ENCODE measurements around the gene GET4. TPM values are rescaled to one million over a fixed set of nuclear protein-coding genes. Genes with fewer than 3 reads are reported as not detected.

The GET4 gene
- total RNA-seq, 2 experiments from 2014 or later = 84.4 to 96.4 TPM

DNA sequence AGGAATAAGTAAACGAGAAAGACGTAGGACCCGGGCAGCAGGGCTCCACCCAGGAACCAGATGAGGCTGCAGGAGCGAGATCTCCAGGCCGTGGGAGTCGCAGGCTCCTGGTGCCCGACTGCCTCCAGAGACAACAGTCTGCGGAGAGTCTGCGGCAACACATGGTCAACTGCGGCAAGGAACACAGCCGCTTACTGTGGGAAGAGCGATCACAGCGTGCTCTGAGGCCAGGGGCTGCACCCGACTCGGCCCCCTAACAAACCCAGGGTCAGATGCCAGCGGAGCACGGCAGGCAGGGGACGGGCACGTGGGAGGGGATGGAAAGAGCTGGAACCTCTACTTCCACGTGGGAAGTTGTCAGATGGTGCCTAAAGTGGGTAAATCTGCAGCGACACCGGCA, 26.6 kb downstream of the GET4 start:
- Histone ChIP-seq H3K9me3 (ENCODE audit: control insufficient read depth in 1 of 2, insufficient read depth in 1 of 2, low read length in 2 of 2) (no peaks in the 10 kb centered on the region), H3K27me3 (ENCODE audit: control insufficient read depth in 1 of 2, insufficient read depth in 2 of 2, low read length in 2 of 2) (no peaks in the 10 kb centered on the region), H3K4me1 (ENCODE audit: insufficient read depth, low read length) (peaks cover 10% of the 10 kb centered on the region), H3K27ac (ENCODE audit: low read depth in 1 of 2, low read length in 2 of 2) (no peak overlapping the region), H3K4me3 (ENCODE audit: low read length) (no peak overlapping the region), H3K36me3 (ENCODE audit: insufficient read depth, low read length) (peaks cover 6% of the 10 kb centered on the region)
- H3K4me1 Mint-ChIP-seq (ENCODE audit: low read depth) = no peaks in the 10 kb centered on the region
- H3K27ac Mint-ChIP-seq = no peak overlapping the region
- ChIA-PET CTCF (no interaction called here), POLR2A (no interaction called here)
- intact Hi-C loops (cut with DNase I, micrococcal nuclease) = no loop called here
- peaks cover 9% of the 10 kb centered on the region for H3K27me3 Mint-ChIP-seq
- TF ChIP-seq, protein P1, sequence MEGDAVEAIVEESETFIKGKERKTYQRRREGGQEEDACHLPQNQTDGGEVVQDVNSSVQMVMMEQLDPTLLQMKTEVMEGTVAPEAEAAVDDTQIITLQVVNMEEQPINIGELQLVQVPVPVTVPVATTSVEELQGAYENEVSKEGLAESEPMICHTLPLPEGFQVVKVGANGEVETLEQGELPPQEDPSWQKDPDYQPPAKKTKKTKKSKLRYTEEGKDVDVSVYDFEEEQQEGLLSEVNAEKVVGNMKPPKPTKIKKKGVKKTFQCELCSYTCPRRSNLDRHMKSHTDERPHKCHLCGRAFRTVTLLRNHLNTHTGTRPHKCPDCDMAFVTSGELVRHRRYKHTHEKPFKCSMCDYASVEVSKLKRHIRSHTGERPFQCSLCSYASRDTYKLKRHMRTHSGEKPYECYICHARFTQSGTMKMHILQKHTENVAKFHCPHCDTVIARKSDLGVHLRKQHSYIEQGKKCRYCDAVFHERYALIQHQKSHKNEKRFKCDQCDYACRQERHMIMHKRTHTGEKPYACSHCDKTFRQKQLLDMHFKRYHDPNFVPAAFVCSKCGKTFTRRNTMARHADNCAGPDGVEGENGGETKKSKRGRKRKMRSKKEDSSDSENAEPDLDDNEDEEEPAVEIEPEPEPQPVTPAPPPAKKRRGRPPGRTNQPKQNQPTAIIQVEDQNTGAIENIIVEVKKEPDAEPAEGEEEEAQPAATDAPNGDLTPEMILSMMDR (IDR thresholded peaks at IDR 0.05) = no peak
- H3K9me3 Mint-ChIP-seq = no peaks in the 10 kb centered on the region
- DNase-seq = no peak
- peaks cover 9% of the 10 kb centered on the region for H3K36me3 Mint-ChIP-seq (ENCODE audit: low read depth)
- no peak for ATAC-seq (ENCODE audit: poor library complexity)
- H3K4me3 Mint-ChIP-seq = no peak overlapping the region

DNA sequence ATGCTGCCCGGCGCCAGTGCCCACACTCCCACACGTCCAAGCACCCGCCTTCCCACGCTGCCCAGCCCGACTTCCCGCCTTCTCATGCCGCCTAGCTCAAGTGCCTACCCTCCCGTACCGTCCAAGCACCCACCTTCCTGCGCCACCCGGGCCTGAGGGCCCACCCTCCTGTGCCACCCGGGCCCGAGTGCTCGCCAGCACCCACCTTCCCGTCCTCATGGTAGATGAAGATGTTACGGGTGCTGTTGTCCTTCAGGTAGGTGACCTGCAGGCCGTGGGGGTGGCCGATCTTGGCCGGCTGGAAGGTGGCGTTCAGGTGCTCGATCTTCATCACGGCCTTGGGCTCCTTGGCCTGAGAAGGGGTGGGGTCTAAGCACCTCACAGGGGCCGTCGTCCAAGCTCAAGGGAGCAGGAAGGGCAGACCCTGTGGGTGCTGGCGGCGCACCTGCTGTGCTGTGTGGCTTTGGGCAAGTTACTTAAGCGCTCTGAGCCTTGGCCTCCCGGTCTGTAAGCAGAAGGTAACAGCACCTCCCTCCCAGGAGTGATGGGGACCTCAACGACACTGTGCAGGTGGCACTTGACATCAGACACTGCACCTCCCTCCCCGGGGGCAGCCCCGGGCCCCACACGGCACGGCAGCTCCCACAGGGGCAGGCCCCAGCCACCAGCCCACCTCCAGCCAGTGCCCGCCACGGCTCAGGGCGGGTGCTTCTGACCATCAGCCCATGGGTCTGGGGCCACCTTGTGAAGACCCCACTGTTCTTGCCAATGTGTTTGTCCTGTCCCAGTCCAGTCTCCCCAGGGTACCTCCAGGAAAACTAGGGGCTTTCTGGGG, 27.8 kb downstream of the GET4 start:
- Mint-ChIP-seq H3K27me3 (peaks cover 9% of the 10 kb centered on the region), H3K9me3 (no peaks in the 10 kb centered on the region), H3K4me3 (no peak overlapping the region), H3K27ac (no peak overlapping the region), H3K36me3 (ENCODE audit: low read depth) (peaks cover 9% of the 10 kb centered on the region), H3K4me1 (ENCODE audit: low read depth) (no peaks in the 10 kb centered on the region)
- no peak overlapping the region for H3K4me3 ChIP-seq (ENCODE audit: low read length)
- POLR2A ChIA-PET = no interaction called here
- DNase-seq (no peak), ATAC-seq (ENCODE audit: poor library complexity) (no peak)
- no peaks in the 10 kb centered on the region for H3K27me3 ChIP-seq (ENCODE audit: control insufficient read depth in 1 of 2, insufficient read depth in 2 of 2, low read length in 2 of 2)
- peaks cover 19% of the 10 kb centered on the region for H3K4me1 ChIP-seq (ENCODE audit: insufficient read depth, low read length)
- no peaks in the 10 kb centered on the region for H3K9me3 ChIP-seq (ENCODE audit: control insufficient read depth in 1 of 2, insufficient read depth in 1 of 2, low read length in 2 of 2)
- intact Hi-C loops (cut with DNase I, micrococcal nuclease) = no loop called here
- TF ChIP-seq, protein P1 (IDR thresholded peaks at IDR 0.05) = no peak
- H3K27ac ChIP-seq (ENCODE audit: low read depth in 1 of 2, low read length in 2 of 2) = no peak overlapping the region
- CTCF ChIA-PET = no interaction called here
- H3K36me3 ChIP-seq (ENCODE audit: insufficient read depth, low read length) = no peaks in the 10 kb centered on the region

DNA sequence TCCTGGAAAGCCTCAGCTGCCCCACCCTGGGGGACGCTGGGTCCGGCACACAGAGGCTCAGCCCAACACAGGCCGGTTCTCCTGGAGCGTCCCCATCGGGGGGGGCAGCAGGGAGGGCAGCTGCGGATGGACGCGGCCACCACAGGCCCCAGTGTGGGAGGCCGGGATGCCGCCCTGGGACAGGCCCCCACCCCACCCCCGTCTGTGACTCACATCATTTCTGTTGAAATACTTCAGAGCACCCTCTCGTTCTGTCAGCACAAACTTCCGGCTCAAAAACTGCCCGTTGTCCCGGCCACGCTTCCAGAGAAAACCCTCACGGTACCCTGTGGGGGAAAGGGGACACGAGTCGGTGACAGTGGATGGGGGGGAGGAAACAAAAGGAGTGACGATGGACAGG, 28.5 kb downstream of the GET4 start:
- H3K9me3 ChIP-seq (ENCODE audit: control insufficient read depth in 1 of 2, insufficient read depth in 1 of 2, low read length in 2 of 2) = no peaks in the 10 kb centered on the region
- no peak overlapping the region for H3K27ac Mint-ChIP-seq
- TF ChIP-seq, protein P1 (IDR thresholded peaks at IDR 0.05) = no peak
- DNase-seq (no peak), ATAC-seq (ENCODE audit: poor library complexity) (no peak)
- H3K9me3 Mint-ChIP-seq = no peaks in the 10 kb centered on the region
- H3K27me3 Mint-ChIP-seq = peaks cover 9% of the 10 kb centered on the region
- peaks cover 4% of the 10 kb centered on the region for H3K36me3 Mint-ChIP-seq (ENCODE audit: low read depth)
- POLR2A ChIA-PET = no interaction called here
- CTCF ChIA-PET = no interaction called here
- no peak overlapping the region for H3K4me3 ChIP-seq (ENCODE audit: low read length)
- no peaks in the 10 kb centered on the region for H3K27me3 ChIP-seq (ENCODE audit: control insufficient read depth in 1 of 2, insufficient read depth in 2 of 2, low read length in 2 of 2)
- H3K4me3 Mint-ChIP-seq = no peak overlapping the region
- H3K4me1 Mint-ChIP-seq (ENCODE audit: low read depth) = peaks cover 3% of the 10 kb centered on the region
- H3K27ac ChIP-seq (ENCODE audit: low read depth in 1 of 2, low read length in 2 of 2) = no peak overlapping the region
- intact Hi-C loops (cut with DNase I, micrococcal nuclease) = loop anchor here in 1 of 2 experiments (5.0 kb wide), 1 partner anchor 162 kb away; no protein-coding TSS in a partner anchor
- no peaks in the 10 kb centered on the region for H3K36me3 ChIP-seq (ENCODE audit: insufficient read depth, low read length)
- peaks cover 25% of the 10 kb centered on the region for H3K4me1 ChIP-seq (ENCODE audit: insufficient read depth, low read length)

All from CD4-positive, alpha-beta T cell (primary cell).